NT2/D1 (cell line): Measurements from ENCODE around the gene ACYP1.

Experiments used
- DNase-seq: peaks from one replicate; pipeline ENCODE4 v3.0.0-alpha.2; 2011; ENCODE audit warnings: low read depth, low spot score
- H3K27me3 ChIP-seq: 2 replicates; pipeline ENCODE4 v1.6.0; 2011; ENCODE audit warnings: mild to moderate bottlenecking; ENCODE audit not compliant: insufficient read length, insufficient read depth
- H3K36me3 ChIP-seq: 2 replicates; pipeline ENCODE4 v1.6.1; 2011; ENCODE audit warnings: mild to moderate bottlenecking, low read length, mixed read lengths; ENCODE audit not compliant: insufficient read depth, insufficient read length
- H3K4me1 ChIP-seq: 2 replicates; pipeline ENCODE4 v1.5.1; 2011; ENCODE audit not compliant: insufficient read depth, insufficient read length
- H3K4me3 ChIP-seq: 2 replicates; pipeline ENCODE4 v1.5.1; 2011; ENCODE audit warnings: low read depth; ENCODE audit not compliant: insufficient read length
- H3K9ac ChIP-seq: 2 replicates; pipeline ENCODE4 v1.6.0; 2011; ENCODE audit warnings: low read depth; ENCODE audit not compliant: insufficient read length
- H3K9me3 ChIP-seq: 2 replicates; pipeline ENCODE4 v1.5.1; 2011; ENCODE audit warnings: mild to moderate bottlenecking, low read length; ENCODE audit not compliant: insufficient read depth
- SUZ12 ChIP-seq: IDR thresholded peaks from 2 replicates; pipeline ENCODE4 v1.6.1; 2011; ENCODE audit not compliant: insufficient read length, insufficient read depth; ENCODE audit errors: extremely low read depth
- YY1 ChIP-seq: IDR thresholded peaks from 2 replicates; pipeline ENCODE4 v1.6.1; 2011; ENCODE audit not compliant: insufficient read length, insufficient read depth
- ZNF274 ChIP-seq: IDR thresholded peaks from 2 replicates; pipeline ENCODE4 v1.6.1; 2011; ENCODE audit warnings: mild to moderate bottlenecking, low read depth, low read length

Gene ACYP1

DNA sequence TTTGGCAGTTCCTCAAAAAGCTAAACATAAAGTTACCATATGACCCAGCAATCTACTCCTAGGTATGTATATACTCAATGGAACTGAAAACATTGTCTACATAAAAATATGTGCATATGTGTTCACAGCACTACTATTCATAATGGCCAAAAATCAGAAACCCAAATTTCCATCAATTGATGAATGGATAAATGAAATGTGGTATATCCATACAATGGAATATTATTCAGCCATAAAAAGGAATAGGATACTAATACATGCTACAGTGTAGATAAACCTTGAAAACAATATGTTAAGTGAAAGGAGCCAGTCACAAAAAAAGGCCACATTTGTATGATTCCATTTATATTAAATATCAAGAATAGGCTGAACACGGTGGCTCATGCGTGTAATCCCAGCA, 3.4 kb downstream of the ACYP1 start:
- Histone ChIP-seq H3K9me3 (peaks cover 10% of the 10 kb centered on the region; the same call in 1 of the 2 replicates), H3K27me3 (no peaks in the 10 kb centered on the region), H3K9ac (no peak overlapping the region), H3K4me3 (no peak overlapping the region), H3K36me3 (peaks cover 22% of the 10 kb centered on the region), H3K4me1 (no peaks in the 10 kb centered on the region)
- TF ChIP-seq ZNF274 (no peak), YY1 (no peak), SUZ12 (no peak)
- DNase-seq = no peak

DNA sequence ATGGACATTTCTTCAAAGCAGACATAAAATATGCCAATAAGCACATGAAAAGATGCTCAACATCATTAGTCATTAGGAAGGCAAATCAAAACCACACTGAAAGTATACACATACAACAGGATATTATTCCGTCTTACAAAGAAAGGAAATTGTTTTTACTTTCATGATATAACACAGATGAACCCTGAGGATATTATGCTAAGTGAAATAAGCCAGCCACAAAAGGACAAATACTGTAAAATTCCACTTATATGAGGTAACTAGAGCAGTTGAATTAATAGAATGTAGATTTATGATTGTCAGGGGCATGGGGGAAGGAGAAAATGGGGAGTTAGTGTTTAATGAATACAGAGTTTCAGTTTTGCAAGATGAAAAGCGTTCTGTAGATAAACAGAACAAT, 4.2 kb downstream of the ACYP1 start:
- Histone ChIP-seq H3K9me3 (peaks cover 10% of the 10 kb centered on the region; the same call in 1 of the 2 replicates), H3K9ac (no peak overlapping the region), H3K36me3 (peaks cover 22% of the 10 kb centered on the region), H3K4me3 (no peak overlapping the region), H3K4me1 (no peaks in the 10 kb centered on the region), H3K27me3 (no peaks in the 10 kb centered on the region)
- no peak for TF ChIP-seq SUZ12
- no peak for TF ChIP-seq ZNF274
- no peak for TF ChIP-seq YY1
- DNase-seq = no peak

GRCh38 chr14:75054421-75054820, 9.4 kb downstream of the ACYP1 start:
- no peaks in the 10 kb centered on the region for H3K4me1 ChIP-seq
- no peak overlapping the region for H3K9ac ChIP-seq
- H3K4me3 ChIP-seq = no peak overlapping the region
- TF ChIP-seq YY1 = no peak
- no peak for TF ChIP-seq SUZ12
- TF ChIP-seq ZNF274 = no peak
- H3K27me3 ChIP-seq = no peaks in the 10 kb centered on the region
- H3K9me3 ChIP-seq = no peaks in the 10 kb centered on the region
- DNase-seq = no peak
- peaks cover 6% of the 10 kb centered on the region for H3K36me3 ChIP-seq

- H3K4me3 ChIP-seq = no peak overlapping the region
- TF ChIP-seq SUZ12 (no peak), ZNF274 (no peak), YY1 (no peak)
- H3K4me1 ChIP-seq = no peaks in the 10 kb centered on the region
- no peak for DNase-seq
- peaks cover 13% of the 10 kb centered on the region for H3K36me3 ChIP-seq
- H3K27me3 ChIP-seq = no peaks in the 10 kb centered on the region
- H3K9ac ChIP-seq = no peak overlapping the region
- H3K9me3 ChIP-seq = no peaks in the 10 kb centered on the region
Observed at GRCh38 chr14:75053396-75054291, 10.2 kb downstream of the ACYP1 start.

DNA sequence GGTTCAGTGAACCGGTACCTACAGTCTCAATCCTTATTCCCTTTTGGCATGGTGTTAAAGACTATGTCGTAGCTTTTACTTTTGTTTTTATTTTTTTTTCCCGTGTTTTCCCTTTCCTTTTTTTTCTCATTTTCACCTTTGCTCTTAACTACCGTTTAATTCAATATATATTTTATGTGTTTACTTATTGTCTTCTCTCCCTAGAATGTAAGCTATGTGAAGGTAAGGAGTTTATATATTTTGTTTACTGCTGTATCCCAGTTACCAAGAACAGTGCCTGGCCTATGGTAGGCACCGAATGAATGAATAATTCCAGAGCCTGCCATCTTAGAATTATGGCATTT, 12.3 kb downstream of the ACYP1 start:
- TF ChIP-seq ZNF274 (no peak), YY1 (no peak), SUZ12 (no peak)
- Histone ChIP-seq H3K9ac (no peak overlapping the region), H3K36me3 (peaks cover 16% of the 10 kb centered on the region), H3K9me3 (no peaks in the 10 kb centered on the region), H3K4me3 (peak overlapping the region; percentile 64), H3K4me1 (no peaks in the 10 kb centered on the region), H3K27me3 (no peaks in the 10 kb centered on the region)
- no peak for DNase-seq

GRCh38 chr14:75050852-75051555, 12.8 kb downstream of the ACYP1 start, which contains the start of gene MLH3:
Gene MLH3 (minus strand): TSS chr14:75051467. CDS start chr14:75049655, 1,812 bp downstream.
- Histone ChIP-seq H3K27me3 (no peaks in the 10 kb centered on the region), H3K4me1 (no peaks in the 10 kb centered on the region), H3K36me3 (peaks cover 16% of the 10 kb centered on the region), H3K9me3 (no peaks in the 10 kb centered on the region), H3K4me3 (peak within 1 kb of the TSS; percentile 64), H3K9ac (peak within 1 kb of the TSS; percentile 78)
- no peak for TF ChIP-seq YY1
- DNase-seq = peak; percentile 75

GRCh38 chr14:75049731-75050201, 14.1 kb downstream of the ACYP1 start:
- DNase-seq = no peak
- no peaks in the 10 kb centered on the region for H3K27me3 ChIP-seq
- H3K36me3 ChIP-seq = peaks cover 17% of the 10 kb centered on the region
- no peak overlapping the region for H3K9ac ChIP-seq
- no peaks in the 10 kb centered on the region for H3K9me3 ChIP-seq
- TF ChIP-seq YY1 (no peak), SUZ12 (no peak), ZNF274 (no peak)
- H3K4me1 ChIP-seq = no peaks in the 10 kb centered on the region
- no peak overlapping the region for H3K4me3 ChIP-seq
